Glomerular endothelial cell (primary cell): ENCODE results near the gene TOMM20. TPM values are rescaled to one million over a fixed set of nuclear protein-coding genes. Genes with fewer than 3 reads are reported as not detected.
A peak's percentile ranks its signal among the peaks of the same experiment; 100 is the strongest.
"Not testable (repeated sequence)": the region's sequence is repeated elsewhere in the genome, so short reads cannot be mapped to it uniquely, and the experiment has no call there.

ENCODE experiments used
- DNase-seq: peaks from one replicate; pipeline ENCODE4 v3.0.0-alpha.2; 2011; ENCODE audit warnings: low read depth, low spot score; ENCODE audit errors: extremely low read depth
- total RNA-seq: library from RNA; depleted of rRNA; stranded (reverse); fragments of >200 nt; gene quantifications from 2 replicates; pipeline ENCODE4 v1.2.3, GENCODE V29; 2015

The TOMM20 gene
- 78.8 and 97.5 TPM in 2 replicates for total RNA-seq

DNA sequence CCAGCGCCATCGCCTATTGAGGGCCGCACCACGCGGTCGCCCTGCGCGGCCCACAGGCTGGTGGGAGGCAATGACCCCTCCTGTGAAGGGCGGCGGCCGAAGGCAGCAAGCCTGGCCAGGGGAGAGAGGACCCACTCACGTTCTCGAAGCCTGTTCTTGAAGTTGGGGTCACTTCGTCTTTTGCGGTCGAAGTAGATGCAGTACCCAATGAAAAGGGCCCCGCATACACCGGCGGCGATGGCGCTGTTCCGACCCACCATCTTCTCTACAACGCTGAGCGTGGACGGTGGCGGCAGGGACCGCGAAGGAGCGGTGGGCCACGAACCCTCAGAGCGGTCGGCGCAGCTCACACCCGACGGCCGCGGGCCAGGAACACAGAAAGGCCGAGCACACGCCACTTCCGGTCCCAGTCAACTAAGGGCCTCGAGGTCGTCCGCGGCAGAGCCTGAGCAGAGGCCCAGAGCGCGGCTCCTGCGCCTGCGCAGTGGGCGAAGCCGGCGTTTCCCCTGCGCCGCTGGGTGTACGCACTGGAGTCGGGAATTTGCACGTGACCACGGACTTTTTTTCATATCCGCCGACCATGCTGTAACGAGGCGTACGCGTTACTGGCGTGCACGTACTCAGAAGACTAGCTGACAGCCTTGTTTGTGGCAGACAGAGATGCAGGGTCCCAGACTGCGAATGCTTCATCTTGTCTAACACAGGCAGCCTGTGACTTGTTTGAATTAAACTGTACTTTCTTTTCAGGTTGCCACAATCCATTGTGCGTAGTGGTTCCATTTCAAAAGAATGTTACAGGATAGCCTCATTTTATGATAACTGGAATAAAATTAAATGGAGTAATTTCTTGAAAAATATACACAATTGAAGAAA, at the start of gene TOMM20:
Gene TOMM20 (minus strand): TSS at position 382 of the 873 bp plus-strand sequence. CDS start 122 bp downstream, at position 260.
- peak; percentile 88 for DNase-seq

DNA sequence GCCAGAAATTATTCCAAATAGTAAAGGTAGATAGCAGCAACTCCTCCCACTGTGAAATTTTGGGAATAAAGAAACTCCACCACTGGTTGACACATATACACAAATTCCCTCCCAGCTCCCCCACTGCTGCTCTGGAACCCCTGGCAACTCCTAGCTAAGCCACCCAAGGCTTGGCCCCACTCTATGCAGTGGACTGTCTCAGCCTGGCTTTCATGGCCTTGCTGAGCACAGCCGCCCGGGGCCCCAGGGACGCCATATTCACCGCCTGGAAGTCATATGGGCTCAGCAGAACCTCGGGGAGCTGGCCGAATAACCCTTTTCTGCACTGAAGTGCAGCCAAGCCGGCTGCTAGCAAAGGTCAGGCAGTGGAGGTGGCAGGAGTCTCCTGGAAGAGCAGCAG, 47.8 kb upstream of the TOMM20 start:
- DNase-seq, result no peak

DNA sequence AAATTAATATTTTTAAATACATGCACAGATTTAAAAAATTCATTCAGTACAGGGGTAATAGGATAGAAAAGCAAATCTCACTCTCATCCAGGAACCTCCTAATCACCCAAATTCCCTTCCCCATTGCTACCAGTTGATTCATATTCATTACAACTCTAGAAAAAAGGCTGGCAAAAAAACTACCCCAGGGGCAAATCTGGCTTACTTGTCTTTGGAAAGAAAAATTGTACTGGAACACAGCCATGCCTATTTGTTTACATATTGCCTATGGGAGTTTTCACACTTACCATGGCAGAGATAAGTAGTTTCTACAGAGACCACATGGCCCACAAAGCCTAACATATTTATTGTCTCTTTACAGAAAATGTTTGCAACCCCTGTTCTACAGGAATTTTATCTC, 41.3 kb upstream of the TOMM20 start:
- no peak for DNase-seq

DNA sequence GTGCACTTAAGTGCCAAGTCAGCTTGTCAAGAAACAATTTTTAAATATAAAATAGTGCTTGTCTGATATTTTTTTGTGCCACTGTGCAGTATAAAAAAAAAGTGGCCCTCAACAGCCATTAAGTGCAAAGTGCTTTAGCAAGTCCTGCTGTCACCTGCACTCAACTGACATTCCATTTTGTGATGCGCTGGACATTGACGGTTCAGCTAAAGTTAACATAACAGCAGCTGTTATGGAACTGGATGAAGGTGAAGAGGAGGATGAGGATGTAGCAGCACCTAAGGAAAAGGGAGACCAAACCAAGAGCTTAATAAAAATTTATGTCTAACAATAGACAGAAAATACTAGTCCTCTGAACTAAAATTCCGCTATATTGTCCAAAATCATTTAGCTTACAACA, 39.7 kb upstream of the TOMM20 start:
- DNase-seq, result no peak

DNA sequence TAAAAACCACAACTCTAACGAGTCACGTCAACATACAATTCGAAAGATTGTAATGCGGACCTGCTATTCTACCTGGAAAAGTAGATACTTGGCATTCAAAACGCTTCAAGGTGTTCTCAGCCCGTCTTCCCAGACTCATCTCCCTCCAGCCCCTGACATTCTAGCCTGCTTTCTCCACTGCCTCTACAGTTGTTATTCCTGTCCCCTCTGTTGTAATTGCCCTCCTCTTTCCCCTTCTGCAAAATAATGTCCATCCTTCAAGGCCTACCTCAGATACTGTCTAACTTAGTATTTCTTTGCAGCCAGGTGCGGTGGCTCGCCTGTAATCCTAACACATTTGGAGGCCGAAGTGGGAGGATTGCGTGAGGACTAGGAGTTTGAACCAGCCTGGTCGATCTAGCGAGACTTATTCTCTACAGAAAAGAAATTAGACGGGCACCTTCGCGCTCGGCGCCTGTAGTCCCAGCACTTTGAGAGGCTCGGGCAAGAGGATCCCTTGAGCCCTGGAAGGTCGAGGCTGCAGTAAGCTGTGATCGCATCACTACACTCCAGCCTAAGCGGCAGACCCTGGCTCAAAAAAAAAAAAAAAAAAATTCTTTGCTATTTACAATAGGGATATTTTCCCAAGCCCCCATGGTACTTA, 33.2 kb upstream of the TOMM20 start:
- no peak for DNase-seq

DNA sequence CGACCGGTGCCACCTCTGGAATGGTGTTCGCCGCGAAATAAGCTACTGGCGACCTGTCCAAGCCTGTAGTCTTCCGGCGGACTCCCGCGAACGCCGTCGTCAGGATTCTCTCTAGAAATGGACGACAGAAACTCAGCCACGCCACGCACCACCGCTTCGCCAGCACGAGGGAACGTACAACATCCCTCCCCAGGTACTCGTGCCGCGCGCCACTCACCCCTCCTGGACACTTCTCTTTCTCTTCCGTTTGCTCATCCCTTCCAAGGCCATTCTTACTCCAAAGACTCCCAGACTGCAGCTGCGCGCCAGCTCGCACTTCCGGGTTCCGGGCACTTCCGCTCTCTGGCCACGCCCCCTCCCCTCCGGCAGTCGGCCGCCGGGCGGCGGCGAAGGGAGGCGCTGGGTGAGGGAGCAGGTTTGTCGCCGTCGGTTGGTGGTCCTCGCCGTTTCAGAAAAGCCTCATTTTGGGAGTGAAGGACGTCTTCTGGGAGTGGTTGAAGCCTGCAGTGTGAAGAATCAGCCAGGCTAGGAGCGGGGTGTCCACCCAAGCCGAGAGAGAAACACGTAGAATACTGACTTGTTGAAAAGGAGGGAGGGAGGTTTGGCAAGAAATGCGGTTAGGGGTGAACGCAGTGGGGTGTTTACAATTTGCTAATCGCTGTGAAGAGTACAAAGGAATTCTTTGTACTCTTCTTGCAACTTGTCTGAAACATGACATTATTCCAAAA, 32.5 kb upstream of the TOMM20 start, which contains the start of gene RBM34:
Gene RBM34 (minus strand): TSS at position 294 of the 728 bp plus-strand sequence. CDS start 24 bp downstream, at position 270.
- peak; percentile 48 for DNase-seq

DNA sequence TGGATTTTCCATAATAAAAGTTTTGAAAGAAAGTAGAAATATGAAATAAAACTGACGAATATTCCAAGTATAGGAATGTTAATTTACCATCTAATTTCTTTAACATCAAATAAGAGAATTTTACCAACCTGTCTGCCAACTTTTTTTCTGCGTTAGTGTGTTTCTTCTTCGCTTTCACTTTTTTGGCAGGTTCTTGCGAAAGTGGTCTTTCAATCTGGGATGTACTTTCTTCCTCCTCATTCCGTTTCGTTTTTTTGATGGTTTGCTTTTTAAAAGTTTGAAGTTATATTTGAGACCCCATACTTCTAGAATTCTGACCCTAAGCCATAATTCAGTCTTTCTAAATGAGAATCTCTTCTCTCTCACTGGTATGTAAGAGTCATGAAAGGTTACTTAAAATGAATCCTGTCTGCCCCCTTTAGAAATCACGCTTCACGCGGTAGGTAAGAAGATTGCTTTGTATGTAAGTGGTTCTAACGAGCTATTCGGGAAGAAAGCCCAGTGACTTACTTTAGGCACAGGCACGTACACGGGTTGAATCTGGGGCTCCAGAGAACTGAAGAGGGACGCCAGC, 31.8 kb upstream of the TOMM20 start:
- DNase-seq, result peak; percentile 36

DNA sequence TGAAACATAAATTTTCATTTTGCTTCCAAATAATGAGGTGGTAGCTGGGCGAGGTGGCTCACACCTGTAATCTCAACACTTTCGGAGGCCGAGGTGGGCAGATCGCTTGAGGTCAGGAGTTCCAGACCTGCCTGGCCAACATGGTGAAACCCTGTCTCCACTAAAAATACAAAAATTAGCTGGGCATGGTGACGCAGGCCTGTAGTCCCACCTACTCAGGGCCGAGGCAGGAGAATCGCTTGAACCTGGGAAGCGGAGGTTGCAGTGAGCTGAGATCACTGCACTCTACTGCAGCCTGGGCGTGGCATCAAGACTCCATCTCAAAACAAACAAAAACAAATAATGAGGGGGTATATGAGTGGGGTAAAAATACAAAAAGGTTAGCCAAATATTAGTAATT, 31.3 kb upstream of the TOMM20 start:
- DNase-seq, result not testable (repeated sequence)

DNA sequence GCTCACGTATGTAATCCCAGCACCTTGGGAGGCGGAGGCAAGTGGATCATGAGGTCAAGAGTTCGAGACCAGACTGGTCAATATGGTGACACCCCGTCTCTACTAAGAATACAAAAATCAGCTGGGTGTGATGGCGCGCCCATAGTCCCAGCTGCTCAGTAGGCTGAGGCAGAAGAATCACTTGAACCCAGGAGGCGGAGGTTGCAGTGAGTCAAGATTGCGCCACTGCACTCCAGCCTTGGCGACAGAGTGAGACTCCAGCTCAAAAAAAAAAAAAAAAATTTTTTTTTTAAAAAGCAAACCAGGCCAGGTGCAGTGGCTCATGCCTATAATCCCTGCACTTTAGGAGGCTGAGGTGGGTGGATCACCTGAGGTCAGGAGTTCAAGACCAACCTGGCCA, 30.6 kb upstream of the TOMM20 start:
- DNase-seq, result not testable (repeated sequence)

DNA sequence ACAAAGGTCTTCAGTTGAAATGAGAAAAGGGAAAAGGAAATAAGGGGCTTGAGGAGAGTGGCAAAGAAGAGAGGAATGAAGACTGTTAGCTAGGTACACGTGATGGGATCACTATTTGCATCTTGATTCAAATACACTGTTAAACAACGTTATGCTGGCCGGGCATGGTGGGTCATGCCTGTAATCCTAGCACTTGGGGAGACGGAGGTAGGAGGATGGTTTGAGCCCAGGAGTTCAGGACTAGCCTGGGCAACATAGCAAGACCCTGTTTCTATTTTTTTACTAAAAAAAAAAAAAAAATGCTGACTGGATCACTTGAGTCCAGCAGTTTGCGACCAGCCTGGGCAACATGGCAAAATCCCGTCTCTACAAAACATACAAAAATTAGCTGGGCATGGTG, 30.0 kb upstream of the TOMM20 start:
- DNase-seq, result no peak

DNA sequence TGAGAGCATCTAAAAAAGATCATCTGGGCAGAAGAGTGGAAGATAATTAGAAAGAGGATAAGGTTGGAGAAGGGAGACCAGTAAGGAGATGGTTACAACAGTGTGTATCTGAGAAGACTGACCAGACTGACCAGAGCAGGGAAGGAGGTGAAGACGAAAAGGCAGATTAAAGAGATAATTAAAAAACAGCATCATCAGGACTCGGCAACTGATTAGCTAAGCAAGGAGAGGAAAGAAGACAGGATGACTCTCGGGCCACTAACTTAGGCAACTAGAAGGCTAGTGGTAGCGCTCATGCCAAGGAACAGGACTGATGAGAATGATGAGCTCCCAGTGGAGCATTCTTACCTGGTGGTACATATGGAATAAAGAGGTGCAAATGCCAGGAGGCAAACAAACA, 28.5 kb upstream of the TOMM20 start:
- DNase-seq, result no peak

DNA sequence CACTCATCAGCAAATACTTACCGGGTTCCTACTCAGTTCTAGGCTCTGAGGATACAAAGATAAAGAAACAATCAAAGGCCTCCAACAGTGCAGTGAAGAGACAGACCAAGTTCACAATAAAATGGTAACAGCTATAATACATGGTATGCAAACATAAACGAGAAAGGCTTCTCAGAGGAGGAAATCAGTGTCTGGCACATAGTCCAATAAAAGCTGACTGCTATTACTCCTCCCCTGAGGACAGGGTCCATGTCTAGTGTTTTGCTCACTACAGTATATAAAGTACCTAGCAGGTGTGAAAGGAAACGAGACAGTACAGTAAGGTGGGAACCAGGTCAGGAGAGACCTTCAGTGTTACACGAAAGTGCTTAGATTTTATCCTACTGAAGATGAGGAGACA, 28.1 kb upstream of the TOMM20 start:
- no peak for DNase-seq

DNA sequence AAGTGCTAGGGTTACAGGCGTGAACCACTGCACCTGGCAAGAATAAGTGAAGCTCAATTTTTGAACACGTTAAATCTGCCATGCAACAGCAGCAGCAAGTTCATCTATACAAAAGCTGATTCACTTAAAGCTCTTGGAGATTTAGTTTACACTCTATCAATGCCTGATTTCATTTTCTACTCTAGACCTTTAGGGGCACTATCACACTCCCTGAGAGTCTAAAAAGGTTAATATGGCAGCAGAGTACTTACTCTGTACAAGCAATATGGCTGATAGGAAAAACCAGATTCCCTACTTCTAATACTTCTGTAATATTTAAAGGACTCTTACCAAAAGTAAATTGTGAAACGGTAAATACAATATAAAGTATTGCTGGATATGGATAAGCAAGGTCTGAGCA, 27.6 kb upstream of the TOMM20 start:
- DNase-seq, result no peak

DNA sequence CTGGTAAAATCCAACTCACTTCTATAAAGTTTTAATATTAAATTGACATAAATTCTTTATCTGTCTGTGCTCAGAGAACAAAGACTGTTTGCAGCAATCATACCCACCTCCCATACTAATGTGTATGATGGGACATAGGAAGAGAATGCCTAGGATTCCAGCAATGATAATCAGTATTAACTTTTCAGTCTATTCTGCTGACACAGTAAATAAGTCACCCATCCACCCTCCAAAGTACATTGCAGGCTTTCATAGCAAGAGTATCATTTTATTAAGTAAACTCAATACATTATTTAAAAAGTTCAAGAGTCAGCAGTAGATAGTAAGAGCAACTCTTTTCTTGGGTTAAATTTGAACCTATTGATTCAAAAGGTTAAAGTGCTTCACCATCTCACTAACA, 23.6 kb upstream of the TOMM20 start:
- DNase-seq, result no peak

DNA sequence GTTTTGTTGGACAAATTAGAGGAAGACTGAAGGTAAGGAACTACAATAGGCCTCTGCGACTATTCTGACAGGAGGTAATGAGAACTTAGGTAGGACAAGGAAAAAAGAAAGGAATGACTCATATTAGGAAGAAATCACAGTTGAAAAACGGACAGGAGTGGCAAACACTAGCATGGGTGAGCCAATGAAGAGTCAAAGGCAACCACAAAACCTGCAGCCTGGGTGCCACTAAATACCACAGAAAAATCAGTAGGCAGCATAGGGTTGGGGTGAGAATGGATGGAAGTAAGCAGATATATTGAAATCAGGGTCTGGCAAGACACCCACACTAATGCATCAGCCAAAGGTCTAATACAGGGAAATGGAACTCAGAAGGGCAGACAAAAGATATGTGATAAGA, 22.4 kb upstream of the TOMM20 start:
- DNase-seq, result no peak

DNA sequence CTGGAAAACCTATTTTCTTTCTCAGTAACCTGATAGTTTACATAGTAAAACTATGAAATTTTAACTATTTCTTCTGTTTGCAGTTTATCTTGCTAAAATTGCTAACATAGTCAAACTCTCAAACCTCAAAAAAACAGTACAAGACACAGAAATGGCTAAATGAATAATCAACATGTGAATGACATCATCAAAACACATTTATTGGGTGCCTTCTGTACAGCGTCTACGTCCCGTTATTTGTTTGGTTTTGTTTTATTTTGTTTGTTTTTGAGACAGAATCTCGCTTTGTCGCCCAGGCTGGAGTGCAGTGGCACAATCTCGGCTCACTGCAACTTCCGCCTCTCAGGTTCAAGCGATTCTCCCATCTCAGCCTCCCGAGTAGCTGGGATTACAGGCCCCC, 21.2 kb upstream of the TOMM20 start:
- DNase-seq, result no peak

DNA sequence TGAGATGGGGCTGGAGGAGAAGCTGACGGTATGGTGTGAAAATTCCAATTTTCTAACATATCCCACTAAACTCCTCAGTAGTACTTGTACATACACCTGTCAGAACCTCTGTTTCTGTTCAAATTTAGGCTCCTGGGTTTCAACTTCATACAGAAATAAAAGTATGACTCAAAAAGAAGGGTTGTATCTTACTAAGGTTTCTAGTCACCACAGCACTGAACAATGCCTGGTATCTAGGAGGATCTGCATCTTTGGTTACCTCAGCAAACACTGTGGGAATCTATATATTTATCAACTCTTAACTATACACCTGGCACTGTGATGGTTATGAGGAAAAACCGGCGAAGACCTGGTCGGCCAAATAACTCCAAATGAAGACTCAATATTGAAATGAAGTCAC, 18.6 kb upstream of the TOMM20 start:
- DNase-seq, result no peak

DNA sequence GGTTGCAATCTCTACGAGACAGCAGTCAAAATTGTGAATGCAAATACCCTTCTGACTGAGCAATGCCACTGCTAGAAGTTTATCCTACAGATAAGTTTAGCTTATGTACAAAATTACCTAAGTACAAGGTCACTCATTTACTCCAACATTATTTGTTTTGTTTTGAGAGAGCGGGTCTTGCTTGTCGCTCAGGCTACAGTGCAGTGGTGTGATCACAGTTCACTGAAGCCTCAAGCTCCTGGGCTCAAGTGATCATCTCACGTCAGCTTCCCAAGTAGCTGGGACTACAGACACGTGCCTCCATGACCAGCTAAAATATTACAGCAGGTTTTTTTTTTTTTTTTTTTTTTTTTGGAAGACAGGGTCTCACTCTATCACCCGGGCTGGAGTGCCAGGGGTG, 17.0 kb upstream of the TOMM20 start:
- no peak for DNase-seq

DNA sequence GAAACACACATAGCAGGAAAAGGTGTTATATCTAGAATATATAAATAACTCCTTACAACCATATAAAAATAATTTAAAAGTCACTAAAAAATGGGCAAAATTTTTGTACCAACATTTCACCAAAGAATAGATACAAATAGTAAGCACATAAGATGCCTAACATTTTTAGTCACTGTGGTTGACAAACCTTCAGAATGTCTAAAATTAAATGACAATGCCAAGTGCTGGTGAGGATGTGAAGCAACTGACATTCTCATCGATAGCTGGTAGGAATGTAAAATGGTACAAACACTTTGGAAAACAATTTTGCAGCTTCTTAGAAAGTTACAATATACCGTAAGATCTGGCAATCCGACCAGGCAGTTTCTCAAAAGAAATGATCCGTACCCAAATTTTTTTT, 14.4 kb upstream of the TOMM20 start:
- DNase-seq, result no peak

DNA sequence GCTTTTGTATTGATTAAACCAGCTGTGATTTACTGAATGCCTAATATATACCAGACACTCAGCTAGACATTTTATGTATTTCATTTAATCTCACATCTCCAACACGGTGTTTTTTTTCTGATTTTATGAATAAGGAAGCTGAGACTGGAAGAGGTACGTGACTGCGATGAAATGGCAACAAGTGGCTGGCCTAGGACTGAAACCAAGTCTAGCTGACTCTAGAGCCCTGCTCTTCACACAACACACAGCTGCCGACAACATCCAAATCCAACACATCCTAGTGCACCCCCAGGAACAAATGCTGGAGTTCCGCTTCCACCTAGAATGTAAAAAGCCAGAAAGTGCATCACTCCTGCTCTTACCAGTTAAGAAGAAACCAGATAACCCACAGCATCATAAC, 10.7 kb upstream of the TOMM20 start:
- DNase-seq, result no peak

DNA sequence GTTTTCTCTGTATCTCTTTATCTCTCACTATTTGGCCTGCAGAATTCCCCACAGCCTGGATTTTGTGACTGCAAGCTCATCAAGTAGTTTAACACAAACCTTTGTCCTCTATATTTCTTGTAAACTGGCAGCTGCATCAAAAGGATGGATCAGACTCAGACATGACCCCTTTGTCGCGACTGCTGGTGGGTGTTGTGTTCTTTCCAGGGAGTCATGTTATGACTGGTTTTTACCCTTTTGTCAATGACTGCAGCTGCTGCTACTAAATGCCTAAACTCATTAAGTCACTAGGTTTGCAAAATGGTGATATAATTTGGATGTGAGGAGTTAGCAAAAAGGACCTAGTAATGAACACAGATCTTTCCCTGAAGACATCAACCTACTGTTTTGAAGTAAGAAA, 10.2 kb upstream of the TOMM20 start:
- DNase-seq, result no peak
